Measurements from ENCODE around the gene PSMB7.

Gene PSMB7

GRCh38 chr9:124350494-124351263, 64.6 kb downstream of the PSMB7 start:
- Histone ChIP-seq H3K4me3 (no peak overlapping the region), H3K27ac (no peak overlapping the region), H3K9me3 (ENCODE audit: low read depth, low read length) (no peaks in the 10 kb centered on the region), H3K9ac (ENCODE audit: insufficient read length) (no peak overlapping the region), H3K36me3 (ENCODE audit: insufficient read depth, low read length) (peaks cover 62% of the 10 kb centered on the region)
- no peak for DNase-seq (ENCODE audit: low read depth, low spot score)
- no peak for TF ChIP-seq EZH2 (IDR thresholded peaks at IDR 0.05)
- TF ChIP-seq POLR2AphosphoS5 (IDR thresholded peaks at IDR 0.05; ENCODE audit: borderline replicate concordance, low read depth, low read length): no peak
- TF ChIP-seq FOXP2 (optimal IDR thresholded peaks at IDR 0.05; ENCODE audit: control extremely low read depth, extremely low read length, insufficient read depth): no peak

- no peak for DNase-seq (ENCODE audit: low read depth, low spot score)
- Histone ChIP-seq H3K4me3 (no peak overlapping the region), H3K36me3 (ENCODE audit: insufficient read depth, low read length) (peaks cover 59% of the 10 kb centered on the region), H3K9ac (ENCODE audit: insufficient read length) (no peak overlapping the region), H3K27ac (no peak overlapping the region), H3K9me3 (ENCODE audit: low read depth, low read length) (no peaks in the 10 kb centered on the region)
- TF ChIP-seq FOXP2 (optimal IDR thresholded peaks at IDR 0.05; ENCODE audit: control extremely low read depth, extremely low read length, insufficient read depth) (no peak), POLR2AphosphoS5 (IDR thresholded peaks at IDR 0.05; ENCODE audit: borderline replicate concordance, low read depth, low read length) (no peak), EZH2 (IDR thresholded peaks at IDR 0.05) (no peak)
These were observed 65.4 kb downstream of the PSMB7 start for GRCh38 chr9:124349675-124350493.

DNA sequence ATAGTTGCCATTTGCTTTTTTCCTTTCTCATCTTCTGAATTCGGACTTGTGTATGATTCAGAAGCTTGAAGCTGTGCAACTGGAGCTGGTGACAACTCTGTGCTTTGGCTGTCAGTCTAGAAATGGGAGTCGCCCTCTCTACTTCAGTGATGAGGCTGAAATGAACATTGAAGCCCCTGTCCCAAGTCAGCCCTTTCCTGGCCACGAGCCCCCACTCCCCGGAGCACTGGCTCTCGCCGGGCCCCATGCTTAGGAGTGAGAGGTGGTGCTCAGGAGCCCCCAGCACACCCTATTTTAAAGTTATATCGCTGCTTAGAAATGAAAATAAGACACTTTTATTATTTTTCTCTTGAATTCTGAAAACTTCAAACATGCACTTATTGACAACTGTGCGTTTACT, 66.0 kb downstream of the PSMB7 start:
- DNase-seq (ENCODE audit: low read depth, low spot score): no peak
- no peak overlapping the region for H3K9ac ChIP-seq (ENCODE audit: insufficient read length)
- TF ChIP-seq EZH2 (IDR thresholded peaks at IDR 0.05) (no peak), POLR2AphosphoS5 (IDR thresholded peaks at IDR 0.05; ENCODE audit: borderline replicate concordance, low read depth, low read length) (no peak), FOXP2 (optimal IDR thresholded peaks at IDR 0.05; ENCODE audit: control extremely low read depth, extremely low read length, insufficient read depth) (no peak)
- no peaks in the 10 kb centered on the region for H3K9me3 ChIP-seq (ENCODE audit: low read depth, low read length)
- peaks cover 58% of the 10 kb centered on the region for H3K36me3 ChIP-seq (ENCODE audit: insufficient read depth, low read length)
- no peak overlapping the region for H3K27ac ChIP-seq
- no peak overlapping the region for H3K4me3 ChIP-seq

GRCh38 chr9:124348831-124349230, 66.4 kb downstream of the PSMB7 start:
- Histone ChIP-seq H3K36me3 (ENCODE audit: insufficient read depth, low read length) (peaks cover 54% of the 10 kb centered on the region), H3K9me3 (ENCODE audit: low read depth, low read length) (no peaks in the 10 kb centered on the region), H3K9ac (ENCODE audit: insufficient read length) (no peak overlapping the region), H3K27ac (no peak overlapping the region), H3K4me3 (no peak overlapping the region)
- DNase-seq (ENCODE audit: low read depth, low spot score): no peak
- TF ChIP-seq FOXP2 (optimal IDR thresholded peaks at IDR 0.05; ENCODE audit: control extremely low read depth, extremely low read length, insufficient read depth) (no peak), POLR2AphosphoS5 (IDR thresholded peaks at IDR 0.05; ENCODE audit: borderline replicate concordance, low read depth, low read length) (no peak), EZH2 (IDR thresholded peaks at IDR 0.05) (no peak)

- no peaks in the 10 kb centered on the region for H3K9me3 ChIP-seq (ENCODE audit: low read depth, low read length)
- DNase-seq (ENCODE audit: low read depth, low spot score): no peak
- TF ChIP-seq FOXP2 (optimal IDR thresholded peaks at IDR 0.05; ENCODE audit: control extremely low read depth, extremely low read length, insufficient read depth): no peak
- no peak for TF ChIP-seq POLR2AphosphoS5 (IDR thresholded peaks at IDR 0.05; ENCODE audit: borderline replicate concordance, low read depth, low read length)
- no peak for TF ChIP-seq EZH2 (IDR thresholded peaks at IDR 0.05)
- H3K27ac ChIP-seq: no peak overlapping the region
- peaks cover 50% of the 10 kb centered on the region for H3K36me3 ChIP-seq (ENCODE audit: insufficient read depth, low read length)
- H3K4me3 ChIP-seq: no peak overlapping the region
- no peak overlapping the region for H3K9ac ChIP-seq (ENCODE audit: insufficient read length)
These were observed 66.9 kb downstream of the PSMB7 start for GRCh38 chr9:124348363-124348762.

DNA sequence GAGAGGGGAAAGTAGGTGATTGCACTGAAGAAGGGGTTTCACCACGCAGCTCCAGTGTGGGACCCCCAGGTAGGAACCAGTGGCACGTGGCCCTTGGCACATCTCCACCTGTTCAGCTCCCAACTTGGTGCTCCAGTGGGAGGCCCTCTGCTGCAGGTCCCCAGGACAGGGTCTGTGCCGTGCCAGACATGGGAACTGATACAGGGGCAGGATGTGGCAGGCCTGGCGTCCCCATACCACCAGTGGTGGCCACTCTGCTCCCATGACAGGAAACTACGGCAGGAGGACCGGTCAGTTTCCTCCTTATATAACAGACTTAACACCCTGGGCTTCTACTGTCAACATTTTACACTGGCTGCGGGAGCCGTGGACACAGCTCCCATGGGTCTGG, 67.3 kb downstream of the PSMB7 start:
- Histone ChIP-seq H3K27ac (no peak overlapping the region), H3K9ac (ENCODE audit: insufficient read length) (no peak overlapping the region), H3K36me3 (ENCODE audit: insufficient read depth, low read length) (peaks cover 46% of the 10 kb centered on the region), H3K9me3 (ENCODE audit: low read depth, low read length) (no peaks in the 10 kb centered on the region), H3K4me3 (no peak overlapping the region)
- TF ChIP-seq POLR2AphosphoS5 (IDR thresholded peaks at IDR 0.05; ENCODE audit: borderline replicate concordance, low read depth, low read length) (no peak), EZH2 (IDR thresholded peaks at IDR 0.05) (no peak), FOXP2 (optimal IDR thresholded peaks at IDR 0.05; ENCODE audit: control extremely low read depth, extremely low read length, insufficient read depth) (no peak)
- no peak for DNase-seq (ENCODE audit: low read depth, low spot score)

- no peak for DNase-seq (ENCODE audit: low read depth, low spot score)
- H3K9ac ChIP-seq (ENCODE audit: insufficient read length): no peak overlapping the region
- H3K36me3 ChIP-seq (ENCODE audit: insufficient read depth, low read length): peaks cover 40% of the 10 kb centered on the region
- TF ChIP-seq FOXP2 (optimal IDR thresholded peaks at IDR 0.05; ENCODE audit: control extremely low read depth, extremely low read length, insufficient read depth): no peak
- no peak for TF ChIP-seq POLR2AphosphoS5 (IDR thresholded peaks at IDR 0.05; ENCODE audit: borderline replicate concordance, low read depth, low read length)
- TF ChIP-seq EZH2 (IDR thresholded peaks at IDR 0.05): no peak
- H3K4me3 ChIP-seq: no peak overlapping the region
- H3K9me3 ChIP-seq (ENCODE audit: low read depth, low read length): no peaks in the 10 kb centered on the region
- no peak overlapping the region for H3K27ac ChIP-seq
These were observed 67.9 kb downstream of the PSMB7 start for GRCh38 chr9:124347206-124347967.

Measured in SK-N-MC (cell line).